Caco-2 (cell line): ENCODE measurements around the gene MTFP1. TPM values are rescaled to one million over a fixed set of nuclear protein-coding genes. Genes with fewer than 3 reads are reported as not detected.
"Not testable (repeated sequence)": the region's sequence is repeated elsewhere in the genome, so short reads cannot be mapped to it uniquely, and the experiment has no call there.

Source experiments
- BruUV-seq: library from RNA; stranded (reverse); fragments of 400-500 nt; replicated peaks from 2 replicates; lab custom pipeline; 2021; lab: Mats Ljungman, UMichigan
- CTCF ChIA-PET: fragments of 300-600 bp; sonication (Branson Sonifier 250); formaldehyde crosslinking; loops from one replicate; lab custom pipeline; 2022; ENCODE audit warnings: antibody characterized with exemption; lab: Charles Lee
- POLR2A ChIA-PET: fragments of 300-600 bp; sonication (Branson Sonifier 250); formaldehyde crosslinking; loops from one replicate; lab custom pipeline; 2022; ENCODE audit warnings: antibody characterized with exemption; lab: Charles Lee
- DNase-seq, 2 experiments: peaks; one replicate each; pipeline versions ENCODE4 v3.0.0 to v3.0.0-alpha.2; 2020 to 2022
- H3K27me3 ChIP-seq: replicated peaks from 2 replicates; pipeline ENCODE4 v1.6.0; 2011; ENCODE audit warnings: low read length; ENCODE audit not compliant: control insufficient read depth, insufficient read depth
- H3K36me3 ChIP-seq: 2 replicates; pipeline ENCODE4 v1.5.1; 2011; ENCODE audit warnings: low read length; ENCODE audit not compliant: control insufficient read depth, insufficient read depth
- H3K4me1 ChIP-seq: fragments of 250-450 bp; sonication (Bioruptor Pico); 2 replicates; pipeline ENCODE4 v1.5.1; 2020; ENCODE audit warnings: mild to moderate bottlenecking
- H3K4me3 ChIP-seq: 2 replicates; pipeline ENCODE4 v1.5.1; 2011; ENCODE audit warnings: low read depth, mild to moderate bottlenecking, control low read depth, low read length
- H3K9me3 ChIP-seq: fragments of 250-450 bp; sonication (Bioruptor Pico); 2 replicates; pipeline ENCODE4 v1.5.1; 2020; ENCODE audit warnings: mild to moderate bottlenecking, moderate library complexity
- H3K27ac Mint-ChIP-seq: one replicate; pipeline ENCODE4 v1.8.0; 2022; ENCODE audit warnings: mixed read lengths; ENCODE audit not compliant: unreplicated experiment
- H3K27me3 Mint-ChIP-seq: one replicate; pipeline ENCODE4 v1.8.0; 2022; ENCODE audit warnings: mixed read lengths; ENCODE audit not compliant: insufficient read depth, unreplicated experiment
- H3K36me3 Mint-ChIP-seq: one replicate; pipeline ENCODE4 v1.8.0; 2022; ENCODE audit warnings: mild to moderate bottlenecking, mixed read lengths; ENCODE audit not compliant: insufficient read depth, unreplicated experiment
- H3K4me1 Mint-ChIP-seq: one replicate; pipeline ENCODE4 v1.8.0; 2022; ENCODE audit warnings: low read depth, mixed read lengths; ENCODE audit not compliant: unreplicated experiment
- H3K4me3 Mint-ChIP-seq: one replicate; pipeline ENCODE4 v1.8.0; 2022; ENCODE audit warnings: mild to moderate bottlenecking, moderate library complexity, mixed read lengths; ENCODE audit not compliant: unreplicated experiment
- H3K9me3 Mint-ChIP-seq: one replicate; pipeline ENCODE4 v1.8.0; 2022; ENCODE audit warnings: mixed read lengths; ENCODE audit not compliant: unreplicated experiment
- intact Hi-C: fragments of 100-400 bp; cut with micrococcal nuclease; formaldehyde crosslinking; loops from one replicate; pipeline ENCODE4 v1.10.0; 2022; ENCODE audit not compliant: unreplicated experiment
- total RNA-seq: library from RNA; stranded (reverse); gene quantifications from 2 replicates; pipeline ENCODE4 v1.2.3, GENCODE V29; 2022
- TF ChIP-seq, protein P1 (sequence below), 2 experiments: fragments of 200-600 bp in 1 of 2; IDR thresholded peaks; 1 replicate in 1 of 2; 2 replicates in 1 of 2; pipeline versions ENCODE4 v1.5.1 to v1.8.0; 2011 to 2022; ENCODE audit warnings: antibody characterized with exemption in 1 of 2, control low read depth in 1 of 2, inconsistent platforms in 1 of 2, low read depth in 1 of 2, low read length in 1 of 2, mild to moderate bottlenecking in 1 of 2, moderate library complexity in 1 of 2; ENCODE audit not compliant: insufficient read depth in 1 of 2, severe bottlenecking in 1 of 2, unreplicated experiment in 1 of 2

The MTFP1 gene
- total RNA-seq, 1 experiment from 2014 or later = 20.6 TPM

- H3K4me3 Mint-ChIP-seq = no peak overlapping the region
- intact Hi-C loops = no loop called here
- H3K4me1 Mint-ChIP-seq = no peaks in the 10 kb centered on the region
Measured at GRCh38 chr22:30457981-30458380, 32.4 kb downstream of the MTFP1 start.

GRCh38 chr22:30459181-30460052 lies 33.8 kb downstream of the MTFP1 start:
- Mint-ChIP-seq H3K4me1 (no peaks in the 10 kb centered on the region), H3K36me3 (no peaks in the 10 kb centered on the region), H3K27me3 (no peaks in the 10 kb centered on the region), H3K9me3 (no peaks in the 10 kb centered on the region), H3K4me3 (no peak overlapping the region), H3K27ac (no peak overlapping the region)
- peak; percentile 53 to 56 for DNase-seq
- intact Hi-C loops = no loop called here
- Histone ChIP-seq H3K36me3 (no peaks in the 10 kb centered on the region), H3K4me3 (no peak overlapping the region), H3K4me1 (no peaks in the 10 kb centered on the region), H3K9me3 (no peaks in the 10 kb centered on the region), H3K27me3 (no peaks in the 10 kb centered on the region)
- BruUV-seq = no TSS peak
- ChIA-PET CTCF (no interaction called here), POLR2A (interaction anchor here (0.5 kb wide), 1 partner anchor 37 kb away, joined by 6 read pairs; no protein-coding TSS in a partner anchor)
- TF ChIP-seq, protein P1, sequence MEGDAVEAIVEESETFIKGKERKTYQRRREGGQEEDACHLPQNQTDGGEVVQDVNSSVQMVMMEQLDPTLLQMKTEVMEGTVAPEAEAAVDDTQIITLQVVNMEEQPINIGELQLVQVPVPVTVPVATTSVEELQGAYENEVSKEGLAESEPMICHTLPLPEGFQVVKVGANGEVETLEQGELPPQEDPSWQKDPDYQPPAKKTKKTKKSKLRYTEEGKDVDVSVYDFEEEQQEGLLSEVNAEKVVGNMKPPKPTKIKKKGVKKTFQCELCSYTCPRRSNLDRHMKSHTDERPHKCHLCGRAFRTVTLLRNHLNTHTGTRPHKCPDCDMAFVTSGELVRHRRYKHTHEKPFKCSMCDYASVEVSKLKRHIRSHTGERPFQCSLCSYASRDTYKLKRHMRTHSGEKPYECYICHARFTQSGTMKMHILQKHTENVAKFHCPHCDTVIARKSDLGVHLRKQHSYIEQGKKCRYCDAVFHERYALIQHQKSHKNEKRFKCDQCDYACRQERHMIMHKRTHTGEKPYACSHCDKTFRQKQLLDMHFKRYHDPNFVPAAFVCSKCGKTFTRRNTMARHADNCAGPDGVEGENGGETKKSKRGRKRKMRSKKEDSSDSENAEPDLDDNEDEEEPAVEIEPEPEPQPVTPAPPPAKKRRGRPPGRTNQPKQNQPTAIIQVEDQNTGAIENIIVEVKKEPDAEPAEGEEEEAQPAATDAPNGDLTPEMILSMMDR (IDR thresholded peaks at IDR 0.05; ENCODE audit: insufficient read depth in 1 of 2, low read depth in 1 of 2, low read length in 1 of 2, severe bottlenecking in 1 of 2, unreplicated experiment in 1 of 2) = no peak

More at GRCh38 chr22:30457981-30458380, 32.4 kb downstream of the MTFP1 start:
- Mint-ChIP-seq H3K36me3 (no peaks in the 10 kb centered on the region), H3K27me3 (no peaks in the 10 kb centered on the region), H3K9me3 (no peaks in the 10 kb centered on the region), H3K27ac (no peak overlapping the region)
- POLR2A ChIA-PET = no interaction called here
- Histone ChIP-seq H3K4me3 (no peak overlapping the region), H3K36me3 (no peaks in the 10 kb centered on the region), H3K4me1 (no peaks in the 10 kb centered on the region), H3K27me3 (no peaks in the 10 kb centered on the region), H3K9me3 (no peaks in the 10 kb centered on the region)
- CTCF ChIA-PET = no interaction called here
- BruUV-seq = no TSS peak
- TF ChIP-seq, protein P1 (IDR thresholded peaks at IDR 0.05; ENCODE audit: insufficient read depth in 1 of 2, low read depth in 1 of 2, low read length in 1 of 2, severe bottlenecking in 1 of 2, unreplicated experiment in 1 of 2) = no peak
- no peak for DNase-seq

DNA sequence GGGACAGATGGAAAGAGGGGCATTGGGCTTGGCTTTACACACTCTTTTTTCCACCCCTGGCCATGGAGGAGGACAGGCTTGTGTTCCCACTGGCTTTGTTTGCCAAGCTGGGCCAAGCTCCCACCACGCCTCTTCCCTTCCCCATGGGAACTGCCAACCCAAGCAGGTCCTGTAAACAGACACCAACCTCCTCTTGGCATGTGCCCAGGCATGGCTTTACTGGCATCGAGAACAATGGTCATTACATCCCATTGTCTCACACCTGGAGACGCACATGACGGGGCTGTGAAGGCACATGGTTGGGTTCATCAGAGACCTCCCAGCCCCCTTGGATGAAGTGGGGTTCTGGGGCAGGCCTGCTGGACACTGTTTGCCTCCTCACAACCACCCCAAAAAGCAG lies 34.6 kb downstream of the MTFP1 start:
- TF ChIP-seq, protein P1 (IDR thresholded peaks at IDR 0.05; ENCODE audit: insufficient read depth in 1 of 2, low read depth in 1 of 2, low read length in 1 of 2, severe bottlenecking in 1 of 2, unreplicated experiment in 1 of 2) = no peak
- H3K27ac Mint-ChIP-seq = no peak overlapping the region
- Histone ChIP-seq H3K4me1 (no peaks in the 10 kb centered on the region), H3K4me3 (no peak overlapping the region), H3K36me3 (no peaks in the 10 kb centered on the region), H3K27me3 (no peaks in the 10 kb centered on the region), H3K9me3 (no peaks in the 10 kb centered on the region)
- POLR2A ChIA-PET = no interaction called here
- no peaks in the 10 kb centered on the region for H3K36me3 Mint-ChIP-seq
- no peak overlapping the region for H3K4me3 Mint-ChIP-seq
- H3K27me3 Mint-ChIP-seq = peaks cover 6% of the 10 kb centered on the region
- H3K9me3 Mint-ChIP-seq = no peaks in the 10 kb centered on the region
- no TSS peak for BruUV-seq
- no peaks in the 10 kb centered on the region for H3K4me1 Mint-ChIP-seq
- no peak for DNase-seq
- CTCF ChIA-PET = no interaction called here
- intact Hi-C loops = no loop called here

DNA sequence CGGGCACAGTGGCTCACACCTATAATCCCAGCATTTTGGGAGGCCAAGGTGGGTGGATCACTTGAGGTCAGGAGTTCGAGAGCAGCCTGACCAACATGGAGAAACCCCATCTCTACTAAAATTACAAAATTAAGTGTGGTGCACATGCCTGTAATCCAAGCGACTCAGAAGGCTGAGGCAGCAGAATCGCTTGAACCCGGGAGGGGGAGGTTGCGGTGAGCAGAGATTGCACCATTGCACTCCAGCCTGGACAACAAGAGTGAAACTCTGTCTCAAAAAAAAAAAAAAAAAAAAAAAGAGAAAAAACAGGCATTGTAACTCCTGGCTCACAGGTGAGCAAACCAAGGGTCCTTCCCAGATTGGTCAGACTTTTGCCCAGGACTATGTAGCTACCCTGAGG lies 35.0 kb downstream of the MTFP1 start:
- H3K27ac Mint-ChIP-seq, BruUV-seq, H3K27me3 Mint-ChIP-seq, H3K36me3 Mint-ChIP-seq, intact Hi-C loops, H3K4me1 ChIP-seq, H3K9me3 Mint-ChIP-seq, DNase-seq, H3K4me1 Mint-ChIP-seq, H3K27me3 ChIP-seq, CTCF ChIA-PET, H3K36me3 ChIP-seq, POLR2A ChIA-PET, H3K4me3 ChIP-seq, H3K4me3 Mint-ChIP-seq, H3K9me3 ChIP-seq: not testable (repeated sequence)
